Kidney tubule cell (primary cell): ENCODE measurements around the gene AUTS2.

Experiments used
- DNase-seq: peaks from one replicate; pipeline ENCODE4 v3.0.0-alpha.2; 2018; ENCODE audit warnings: low spot score

AUTS2 gene

DNA sequence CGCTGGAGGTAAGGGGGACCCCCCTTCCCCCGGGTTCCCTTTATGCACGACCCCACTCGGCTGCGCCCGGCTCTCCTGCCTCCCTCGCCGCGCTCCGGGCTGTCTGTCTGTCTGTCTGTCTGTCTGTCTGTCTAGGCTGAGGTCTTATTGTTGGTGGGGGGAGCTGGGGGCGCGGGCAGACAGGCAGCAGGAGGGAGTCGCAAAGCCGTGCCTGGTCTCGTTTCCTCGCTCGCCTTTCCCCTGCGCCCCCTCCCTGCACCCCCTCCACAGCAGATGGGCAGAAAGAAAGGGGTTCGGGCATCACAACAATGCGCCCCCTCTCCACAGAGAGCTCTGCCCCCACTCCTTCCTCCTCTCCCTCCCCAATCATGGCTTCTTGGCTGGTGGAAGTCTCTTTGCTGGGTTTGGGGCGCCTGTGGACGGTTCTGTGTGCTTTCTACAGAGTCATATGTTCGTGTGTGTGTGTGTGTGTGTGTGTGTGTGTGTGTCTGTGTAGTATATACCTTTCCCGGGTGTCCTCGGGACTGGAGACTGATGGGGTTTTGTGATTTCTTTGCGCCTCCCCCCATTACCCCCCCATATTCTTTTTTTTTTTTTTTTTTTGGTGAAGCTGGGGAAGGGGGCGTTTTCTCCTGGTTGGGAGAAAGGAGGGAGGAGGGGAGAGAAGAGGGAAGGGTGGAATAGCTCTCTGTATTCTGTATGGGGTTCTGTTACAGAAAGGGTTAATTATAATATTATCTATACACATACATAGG, 1.9 kb downstream of the AUTS2 start:
- DNase-seq, result no peak

DNA sequence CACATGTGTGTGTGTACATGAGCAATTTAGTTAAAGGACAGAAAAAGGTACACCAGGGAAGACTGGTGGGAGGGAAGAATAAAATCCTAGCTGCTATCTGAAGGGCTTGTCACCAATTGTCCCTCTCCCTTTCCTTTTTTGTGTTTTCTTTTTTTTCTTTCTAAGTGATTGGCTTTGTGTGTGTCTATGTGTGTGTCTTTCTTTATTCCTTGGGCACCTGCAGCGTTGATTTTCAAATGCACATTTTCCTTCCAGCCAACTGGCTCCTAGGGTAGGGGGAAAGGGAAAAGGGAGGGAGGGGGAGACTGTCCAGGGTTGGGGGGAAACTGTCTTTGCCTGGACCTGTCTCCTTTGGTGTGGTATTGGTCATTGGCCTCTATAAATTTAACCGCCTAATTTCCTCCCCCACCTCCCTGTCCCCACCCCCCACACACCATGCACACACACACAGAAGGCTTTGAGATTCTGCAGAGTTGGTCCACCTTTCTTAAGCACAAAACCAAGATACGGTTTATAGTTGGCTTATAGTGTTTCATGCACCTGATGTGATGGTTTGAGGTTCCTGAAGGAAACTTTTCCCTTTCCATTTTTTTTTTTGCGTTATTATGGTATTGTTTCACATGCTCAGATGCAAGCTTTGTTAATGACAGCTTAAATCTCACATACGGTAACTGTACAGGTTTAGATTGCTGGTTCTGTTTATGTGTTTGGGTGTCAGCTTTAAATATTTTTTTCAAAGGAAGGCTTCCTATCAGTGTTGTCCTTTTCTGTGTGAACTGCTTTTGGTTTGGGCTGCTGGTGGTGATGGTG, 2.6 kb downstream of the AUTS2 start:
- DNase-seq, result no peak

DNA sequence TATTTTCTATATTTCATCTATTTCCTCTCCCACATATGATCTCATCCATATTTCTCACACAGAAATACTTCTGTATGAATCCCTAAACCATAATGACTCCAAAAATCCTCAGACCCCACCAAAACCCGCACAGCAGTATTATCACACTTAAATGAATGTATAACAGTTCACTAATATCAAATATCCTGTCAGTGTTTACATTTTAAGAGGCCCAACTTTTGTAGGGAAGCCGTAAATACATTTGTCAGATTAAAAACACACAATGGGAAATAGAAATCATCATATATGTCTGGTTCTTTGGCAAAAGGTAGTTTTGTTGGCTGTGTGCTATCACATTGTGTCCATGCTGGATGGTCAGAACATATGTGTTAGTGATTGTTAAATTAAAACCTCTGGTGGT, 4.2 kb downstream of the AUTS2 start:
- no peak for DNase-seq

DNA sequence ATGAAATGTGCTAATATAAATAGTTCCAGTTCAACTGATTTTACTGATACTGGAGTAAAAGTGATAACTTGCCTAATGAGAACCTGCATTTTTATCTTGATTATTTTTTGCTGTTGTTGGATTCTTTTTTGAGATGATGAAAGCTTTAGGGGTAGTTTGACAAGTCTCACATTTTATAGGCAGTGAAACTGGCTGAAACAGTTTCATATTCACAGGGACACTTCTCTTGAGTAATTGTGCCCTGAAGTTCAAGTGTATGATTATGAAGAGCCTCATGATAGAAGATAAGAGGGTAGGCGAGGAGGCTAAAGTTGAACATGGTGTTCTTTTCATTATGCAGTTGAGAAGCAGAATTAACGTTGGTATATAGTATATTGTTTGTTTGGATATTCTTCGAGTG, 5.1 kb downstream of the AUTS2 start:
- no peak for DNase-seq

DNA sequence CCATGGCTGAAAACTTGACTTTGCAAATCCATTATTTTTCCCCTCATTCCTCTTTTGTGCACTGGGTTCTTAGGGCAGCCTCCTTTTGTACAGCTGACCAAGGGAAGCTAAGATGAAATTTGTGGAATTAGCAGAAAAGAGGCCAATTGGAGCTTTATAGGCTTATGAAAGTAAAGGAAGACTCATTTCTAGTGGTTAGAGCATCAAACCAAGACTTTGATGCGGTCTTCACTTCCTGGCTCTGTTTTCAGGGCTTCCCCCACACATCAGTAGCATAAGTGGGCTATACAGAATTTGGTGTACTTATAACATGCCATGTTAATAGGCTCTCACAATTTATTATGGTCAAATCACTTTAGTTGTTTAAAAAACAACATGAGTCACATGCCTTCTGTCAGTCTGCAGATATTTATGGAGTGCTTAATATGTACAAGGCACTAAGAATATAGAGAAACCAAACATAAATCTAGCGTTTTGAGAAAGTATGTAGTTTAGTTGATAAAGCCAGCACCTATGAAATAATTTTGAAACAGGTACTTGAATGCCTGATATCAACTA, 5.7 kb downstream of the AUTS2 start:
- DNase-seq, result no peak

DNA sequence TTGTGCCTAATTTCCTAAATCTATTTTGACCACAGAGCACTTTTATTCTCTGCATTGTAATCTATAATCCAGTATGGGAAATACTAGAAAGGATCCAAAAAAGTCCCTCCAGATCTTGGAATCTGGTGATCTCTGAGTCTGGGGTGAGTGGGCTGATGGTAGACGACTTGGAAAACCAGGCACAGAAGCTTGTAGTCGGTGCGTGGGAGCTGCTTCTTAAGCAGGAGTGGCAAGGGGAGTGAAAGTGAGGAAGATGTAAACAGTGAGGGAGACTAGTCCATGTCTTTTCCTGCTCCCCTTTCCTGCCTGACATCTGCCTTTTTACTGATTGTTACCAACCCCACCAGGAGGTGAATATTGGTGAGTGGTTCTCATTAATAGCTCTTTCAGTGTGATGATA, 6.8 kb downstream of the AUTS2 start:
- DNase-seq, result no peak

DNA sequence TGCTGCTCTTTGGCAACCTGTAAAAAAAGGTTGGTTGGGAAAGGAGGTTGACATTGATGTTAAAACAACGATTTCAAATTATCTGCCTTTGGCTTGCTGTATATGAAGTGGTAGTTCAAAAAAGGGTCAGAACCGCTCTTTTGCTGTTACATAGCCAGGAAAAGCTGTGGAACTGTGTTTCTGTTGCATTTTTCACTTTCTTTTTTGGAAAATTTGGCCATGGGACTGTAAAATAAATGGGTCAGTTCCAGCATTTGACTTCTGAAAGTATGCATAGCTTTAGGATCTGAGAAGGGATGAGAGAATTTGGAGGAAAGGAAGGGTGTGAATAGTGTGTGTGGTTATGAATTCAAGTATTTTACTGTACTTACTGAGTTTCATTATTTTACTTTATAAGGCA, 7.3 kb downstream of the AUTS2 start:
- DNase-seq, result no peak

DNA sequence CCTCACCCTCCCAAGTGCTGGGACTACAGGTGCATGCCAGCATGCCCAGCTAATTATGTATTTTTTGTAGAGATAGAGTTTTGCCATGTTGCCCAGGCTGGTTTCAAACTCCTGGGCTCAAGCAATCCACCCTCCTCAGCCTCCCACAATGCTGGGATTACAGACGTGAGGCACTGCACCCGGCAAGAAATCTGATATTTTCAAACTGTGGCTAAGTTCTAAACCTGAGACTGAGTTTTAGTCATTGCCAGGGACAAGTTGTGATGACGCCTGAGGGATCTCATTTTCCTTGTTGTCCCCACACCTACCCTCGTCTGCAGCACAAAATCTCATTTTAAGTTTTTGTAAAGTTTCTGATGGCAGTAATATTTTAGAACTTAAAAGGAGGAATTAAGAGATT, 9.8 kb downstream of the AUTS2 start:
- DNase-seq, result no peak

DNA sequence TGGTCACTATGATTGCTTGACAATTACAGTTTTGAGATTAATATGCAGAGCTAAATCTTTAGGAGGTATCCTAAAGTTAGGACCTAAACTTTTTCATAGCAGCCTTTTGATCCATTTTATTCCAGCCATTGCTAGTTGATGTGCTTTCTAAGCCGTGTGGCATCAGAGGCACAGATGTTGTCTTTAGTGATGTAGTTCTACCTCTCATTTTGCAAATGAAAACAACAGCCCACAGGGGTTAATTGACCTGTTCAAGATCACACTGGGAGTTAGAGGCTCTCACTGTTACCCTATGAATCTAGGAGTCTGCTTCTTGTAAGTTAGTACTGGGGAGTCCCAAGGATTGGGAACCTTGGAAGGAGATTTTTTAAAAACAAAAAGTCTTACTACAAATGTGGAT, 10.6 kb downstream of the AUTS2 start:
- DNase-seq, result no peak

DNA sequence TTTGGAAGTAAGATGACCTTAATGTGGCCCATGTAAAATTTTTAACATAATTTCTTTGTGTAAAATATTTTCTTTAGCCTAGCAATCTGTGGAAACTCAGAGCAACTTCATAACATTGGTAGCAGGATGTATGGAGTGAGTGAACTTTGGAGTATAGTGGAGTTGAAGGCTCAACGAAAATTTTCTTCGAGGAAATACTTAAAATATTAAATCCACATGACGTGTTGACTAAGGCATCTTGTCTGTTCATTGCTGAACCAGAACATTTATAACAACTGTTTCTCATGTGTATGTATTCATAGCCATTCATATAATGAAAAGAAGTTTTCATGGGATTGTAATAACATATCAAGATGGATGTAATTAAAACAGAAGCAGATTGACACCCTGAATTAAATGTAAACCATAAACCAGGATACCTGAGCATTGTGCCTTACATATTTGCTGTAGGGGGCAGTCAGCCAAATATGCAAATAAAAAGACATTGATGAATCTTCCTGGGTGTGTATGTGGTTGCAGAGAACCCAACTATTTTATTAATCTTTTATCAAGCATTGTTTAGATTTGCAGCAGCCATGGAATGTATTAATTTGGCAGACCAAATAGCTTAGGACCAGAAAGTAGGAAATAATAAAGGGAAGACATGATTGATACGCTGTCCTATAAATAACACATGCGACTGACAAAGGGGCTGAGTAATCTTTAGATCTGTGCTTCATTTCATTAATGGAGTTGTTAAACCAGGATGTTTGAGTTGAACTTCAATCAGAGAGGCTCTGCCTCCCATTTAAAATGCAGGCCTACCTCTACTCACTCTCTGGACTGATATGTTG, 11.5 kb downstream of the AUTS2 start:
- DNase-seq, result no peak

DNA sequence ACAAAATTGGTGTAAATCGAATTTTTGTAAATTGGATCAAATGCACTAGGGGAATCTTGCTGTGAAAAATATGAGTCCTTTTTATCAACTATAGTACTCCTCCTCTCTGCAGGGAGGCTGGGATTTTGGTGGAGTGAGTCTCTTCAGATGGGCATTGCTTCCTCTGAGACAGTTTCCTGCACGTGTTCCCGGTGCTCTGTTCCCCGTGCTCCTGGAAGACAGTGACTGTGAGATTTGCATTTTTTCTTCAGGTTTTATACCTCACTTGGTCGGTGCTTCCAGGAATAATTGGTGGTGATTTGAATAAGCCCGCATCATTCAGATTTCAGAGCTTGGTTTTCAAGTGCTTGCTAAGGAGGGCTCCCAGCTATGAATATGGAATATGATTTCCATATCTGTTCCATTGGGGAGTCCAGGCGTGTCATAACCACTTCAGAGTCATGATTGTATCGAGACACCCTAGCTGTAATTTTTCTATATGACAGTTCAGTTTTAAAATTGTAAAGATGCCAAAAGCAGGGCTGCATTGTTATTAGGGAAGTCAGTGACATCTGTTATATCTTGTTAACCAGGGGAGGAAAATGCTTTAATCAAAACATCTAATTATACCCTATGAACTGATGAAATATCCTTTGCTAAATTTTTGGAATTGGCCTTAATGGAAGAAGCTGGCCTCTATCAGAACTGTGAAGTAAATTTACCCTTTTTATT, 12.3 kb downstream of the AUTS2 start:
- no peak for DNase-seq

DNA sequence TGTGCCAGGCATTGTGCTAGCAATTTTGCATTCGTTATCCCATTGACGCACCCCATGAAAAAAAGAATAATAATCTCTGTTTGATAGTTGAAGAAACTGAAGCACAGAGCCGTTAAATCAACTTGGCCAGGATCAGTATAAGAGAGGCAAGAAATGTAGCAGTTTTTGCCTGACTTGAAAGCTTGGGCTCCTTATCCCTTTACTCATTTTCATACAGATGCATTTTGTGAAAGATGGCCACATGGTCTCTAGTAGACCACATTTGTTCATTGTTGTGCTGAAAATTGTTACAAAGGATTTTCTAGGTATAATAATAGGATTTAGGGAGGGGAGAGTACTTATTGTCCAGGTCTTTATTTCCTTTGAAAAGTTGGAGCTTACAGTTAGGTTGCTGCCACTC, 14.7 kb downstream of the AUTS2 start:
- no peak for DNase-seq

DNA sequence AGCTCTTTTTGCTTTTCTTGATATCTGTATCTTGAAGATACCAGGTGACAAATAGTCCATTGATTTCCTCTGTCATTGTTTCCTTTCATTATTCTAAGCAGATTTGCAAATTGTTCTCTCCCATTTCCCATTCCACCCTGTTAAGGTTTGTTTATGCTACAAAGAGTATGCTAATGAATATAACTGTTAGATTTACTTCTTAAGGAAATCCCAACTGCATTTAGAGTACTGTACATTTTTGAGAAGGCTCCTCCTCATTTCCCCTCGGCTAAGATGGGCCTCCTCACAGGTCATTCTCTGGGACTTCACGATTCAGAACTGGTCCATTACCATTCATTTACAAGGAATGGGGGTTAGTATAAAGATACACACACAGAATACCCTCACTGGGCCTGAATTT, 15.6 kb downstream of the AUTS2 start:
- DNase-seq, result no peak

DNA sequence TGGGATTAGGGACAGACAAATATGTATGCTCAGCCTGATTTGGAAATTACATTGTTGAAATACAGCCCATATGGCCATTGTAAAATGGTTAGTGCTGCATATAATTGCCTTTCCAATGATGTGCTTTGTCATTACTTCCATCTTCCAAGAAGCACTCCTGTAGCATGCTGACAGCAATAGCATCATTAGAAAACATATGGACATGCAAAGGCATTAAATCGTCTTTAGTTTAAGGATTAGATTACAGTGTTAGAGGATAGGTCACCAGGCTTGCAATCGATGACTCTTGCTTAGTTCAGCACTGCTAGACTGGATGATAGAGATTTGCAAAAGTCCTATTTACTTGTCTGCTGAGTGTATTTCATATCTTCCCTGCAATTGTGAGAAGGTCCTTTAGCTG, 17.4 kb downstream of the AUTS2 start:
- DNase-seq, result no peak

DNA sequence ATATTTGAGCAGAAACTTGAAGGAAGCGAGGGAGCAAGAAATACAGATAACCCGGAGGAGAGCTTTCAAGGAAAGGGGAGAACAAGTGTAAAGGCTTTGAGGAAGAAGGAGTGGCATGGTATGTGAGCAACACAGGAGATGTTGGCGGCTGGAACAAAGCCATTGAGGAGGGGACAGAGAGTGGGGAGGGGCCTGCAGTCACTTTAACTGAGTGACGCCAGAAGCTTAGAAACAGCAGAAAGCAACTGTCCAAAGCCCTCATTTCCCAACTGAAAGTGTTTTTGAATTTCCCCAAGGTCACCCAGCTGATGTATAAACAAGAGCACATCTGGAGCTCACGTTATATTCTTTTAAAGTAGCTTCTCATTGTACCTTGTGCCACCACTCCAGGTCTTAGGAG, 19.1 kb downstream of the AUTS2 start:
- DNase-seq, result no peak

DNA sequence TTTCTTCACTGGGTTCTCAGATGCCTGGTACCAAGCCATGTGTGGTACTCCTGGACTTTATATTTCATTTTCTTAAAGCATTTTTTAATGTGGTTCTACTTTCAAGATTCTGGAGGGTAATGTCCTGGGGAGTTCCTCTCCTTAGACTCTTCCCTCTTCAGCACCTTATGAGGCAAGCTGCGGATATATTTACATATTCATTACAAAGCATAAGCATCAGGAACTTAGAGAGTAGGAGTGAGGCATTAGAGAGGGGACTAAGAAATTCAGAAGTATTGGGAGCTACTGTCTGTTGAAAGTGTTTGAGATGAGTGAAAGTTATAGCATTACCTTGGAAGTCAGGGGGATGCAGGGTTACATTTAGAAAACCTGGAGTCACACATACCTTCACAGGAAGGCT, 20.8 kb downstream of the AUTS2 start:
- no peak for DNase-seq

DNA sequence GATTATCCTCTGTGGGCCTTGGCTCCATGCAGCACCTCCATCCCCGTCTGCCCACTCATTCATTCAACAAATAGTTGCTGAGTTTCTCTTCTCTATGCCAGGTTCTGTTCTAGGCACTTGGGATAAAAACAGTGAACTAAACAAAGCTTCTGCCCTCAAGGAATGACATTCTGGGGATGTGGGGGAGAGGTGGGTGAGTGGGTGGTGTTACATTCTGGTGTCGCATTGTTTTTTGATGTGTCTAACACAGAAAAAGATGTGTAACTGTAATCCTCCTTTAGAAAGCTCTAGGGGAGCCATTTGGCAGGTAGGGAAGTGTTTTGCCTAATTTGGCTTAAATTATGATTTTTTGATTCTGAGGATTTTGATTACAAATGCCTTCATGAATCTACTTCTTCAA, 21.4 kb downstream of the AUTS2 start:
- DNase-seq, result no peak

DNA sequence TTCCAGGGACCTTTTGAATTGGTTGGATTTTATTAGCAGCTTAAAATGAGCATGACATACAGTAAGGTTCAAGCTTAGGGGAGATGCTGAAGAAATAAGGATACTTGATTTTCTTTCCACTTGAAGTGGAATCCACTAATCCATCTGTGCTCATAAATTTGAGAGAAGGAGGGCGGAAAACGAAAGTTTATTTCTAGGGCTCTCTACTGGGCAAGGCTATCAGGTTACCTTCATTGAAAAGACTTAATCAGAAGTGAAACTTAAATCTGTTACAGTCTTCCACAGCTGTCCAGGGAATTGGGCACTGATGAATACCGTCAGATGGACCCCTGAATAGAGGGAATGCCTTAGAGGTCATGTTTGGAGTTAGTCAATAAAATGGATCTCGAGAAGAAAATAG, 21.8 kb downstream of the AUTS2 start:
- no peak for DNase-seq

DNA sequence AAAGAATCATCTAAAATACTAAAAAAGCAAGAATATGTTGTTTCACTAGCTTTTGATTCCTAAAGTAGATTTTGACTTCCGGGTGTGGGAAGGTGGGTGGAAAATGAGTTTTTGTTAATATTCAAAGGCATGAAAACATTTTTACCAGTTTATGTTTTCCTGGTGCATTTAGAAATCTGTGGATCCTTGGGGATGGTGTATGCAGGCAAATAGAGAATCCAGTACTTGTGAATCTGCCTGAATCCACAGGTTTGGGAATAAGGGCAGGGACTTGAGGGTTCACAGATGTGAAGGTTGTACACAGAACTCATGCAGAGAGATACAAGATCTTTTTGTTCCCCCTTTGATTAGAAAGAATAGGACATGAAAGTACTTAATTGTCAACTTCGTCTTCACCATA, 22.4 kb downstream of the AUTS2 start:
- DNase-seq, result no peak

DNA sequence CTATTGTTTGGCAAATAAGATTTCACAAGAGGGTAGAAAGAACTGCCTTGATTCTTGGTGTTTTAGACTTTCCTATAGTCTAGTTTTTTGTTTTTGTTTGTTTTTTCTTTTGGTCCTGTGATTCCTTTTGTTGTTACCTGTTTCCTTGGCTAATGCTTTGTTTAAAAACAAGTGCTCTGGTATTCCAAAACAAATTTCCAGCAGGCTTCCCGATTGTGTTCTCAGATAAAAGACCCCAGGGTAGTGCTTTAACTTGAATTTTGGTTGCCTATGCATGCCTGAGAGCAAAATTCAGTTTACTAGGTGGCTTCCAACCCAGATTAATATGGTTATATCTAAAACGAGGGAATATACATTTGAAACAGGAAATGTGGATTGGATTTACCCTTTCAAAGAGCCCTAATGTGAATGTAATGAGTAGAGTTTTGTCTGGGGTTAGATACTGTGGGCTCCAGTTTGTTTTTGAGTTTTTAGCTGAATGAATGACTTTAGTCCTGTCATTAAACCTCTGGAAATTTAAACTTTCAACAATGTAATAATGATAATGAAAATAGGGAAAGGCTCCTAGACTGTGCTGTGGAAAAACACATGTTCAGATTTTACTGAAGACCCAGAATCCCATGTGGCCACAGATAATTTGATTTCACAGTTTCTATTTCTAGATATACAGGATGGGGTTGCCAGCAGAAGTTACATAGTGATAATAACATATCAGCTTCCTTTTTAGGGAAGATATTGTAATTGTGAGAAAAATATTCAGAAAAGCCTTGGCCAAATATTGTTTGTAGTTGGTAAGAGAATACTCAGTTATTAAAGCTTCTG, 23.9 kb downstream of the AUTS2 start:
- no peak for DNase-seq

DNA sequence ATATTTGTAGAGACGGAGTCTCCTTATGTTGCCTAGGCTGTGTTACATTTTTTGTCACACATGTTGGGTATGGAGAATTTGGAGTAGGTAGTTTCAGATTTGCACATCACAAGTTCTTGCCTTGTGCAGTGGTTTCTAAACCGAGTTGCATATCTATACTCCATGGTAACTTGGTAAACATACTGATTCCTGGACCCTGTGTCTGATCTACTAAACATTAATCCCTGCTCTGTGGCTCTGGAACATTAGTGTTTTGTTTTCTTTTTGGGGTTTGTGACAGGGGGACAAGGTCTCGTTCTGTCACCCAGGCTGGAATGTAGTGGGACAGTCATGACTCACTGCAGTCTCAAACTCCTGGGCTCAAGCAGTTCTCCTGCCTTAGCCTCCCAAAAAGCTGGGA, 24.7 kb downstream of the AUTS2 start:
- no peak for DNase-seq
